Activated T-cell treated with anti-CD3 and anti-CD28 coated beads, Interleukin-2, amount 50 U/mL, for 72 hours (primary cell): ENCODE data around the gene KCNQ1. TPM values are rescaled to one million over a fixed set of nuclear protein-coding genes. Genes with fewer than 3 reads are reported as not detected.
A peak's percentile ranks its signal among the peaks of the same experiment; 100 is the strongest.

Experiments used
- ATAC-seq, 2 donors: fragments of 150-1000 bp; cut with Tn5 transposase; replicated peaks in 1 of 2; 2 replicates each; pipeline ENCODE4 v1.10.0; 2021; ENCODE audit warnings: moderate library complexity in 2 of 2, mild to moderate bottlenecking in 1 of 2
- DNase-seq, 2 donors: peaks; one replicate each; pipeline ENCODE4 v3.0.0; 2021 to 2022; ENCODE audit warnings: mixed read lengths in 1 of 2
- H3K27ac Mint-ChIP-seq: one replicate; pipeline ENCODE4 v1.8.0; 2022; ENCODE audit warnings: mild to moderate bottlenecking, moderate library complexity, mixed read lengths
- H3K27me3 Mint-ChIP-seq: one replicate; pipeline ENCODE4 v1.8.0; 2022; ENCODE audit warnings: low read depth, mixed read lengths
- H3K36me3 Mint-ChIP-seq, 2 donors: one replicate each; pipeline ENCODE4 v1.8.0; 2022; ENCODE audit warnings: mixed read lengths in 2 of 2, mild to moderate bottlenecking in 1 of 2; ENCODE audit not compliant: insufficient read depth in 2 of 2
- H3K4me1 Mint-ChIP-seq: one replicate; pipeline ENCODE4 v1.8.0; 2022; ENCODE audit warnings: low read depth, mixed read lengths
- H3K4me3 Mint-ChIP-seq, 2 donors: one replicate each; pipeline ENCODE4 v1.8.0; 2022; ENCODE audit warnings: mild to moderate bottlenecking in 2 of 2, mixed read lengths in 2 of 2, moderate library complexity in 2 of 2
- H3K9me3 Mint-ChIP-seq, 2 donors: one replicate each; pipeline ENCODE4 v1.8.0; 2022; ENCODE audit warnings: mixed read lengths in 2 of 2
- total RNA-seq, 2 donors: library from RNA; stranded (reverse); gene quantifications; one replicate each; pipeline ENCODE4 v1.2.3, GENCODE V29; 2022

The KCNQ1 gene
- total RNA-seq, 2 donors from 2014 or later = 11.4 TPM

GRCh38 chr11:2434506-2435255 is 10.1 kb upstream of the KCNQ1 start:
- no peak for DNase-seq
- no peaks in the 10 kb centered on the region for H3K27me3 Mint-ChIP-seq
- H3K9me3 Mint-ChIP-seq = peaks cover 2% of the 10 kb centered on the region in 2 donors
- no peak overlapping the region for H3K4me3 Mint-ChIP-seq
- H3K27ac Mint-ChIP-seq = no peak overlapping the region
- no peaks in the 10 kb centered on the region for H3K36me3 Mint-ChIP-seq
- no peaks in the 10 kb centered on the region for H3K4me1 Mint-ChIP-seq
- ATAC-seq = no peak

GRCh38 chr11:2435288-2436012 is 9.4 kb upstream of the KCNQ1 start:
- Mint-ChIP-seq H3K4me1 (no peaks in the 10 kb centered on the region), H3K36me3 (no peaks in the 10 kb centered on the region), H3K27me3 (no peaks in the 10 kb centered on the region), H3K9me3 (peaks cover 2% of the 10 kb centered on the region in 2 donors), H3K27ac (no peak overlapping the region), H3K4me3 (no peak overlapping the region)
- DNase-seq (no peak), ATAC-seq (no peak)

- Mint-ChIP-seq H3K4me1 (no peaks in the 10 kb centered on the region), H3K27ac (no peak overlapping the region), H3K4me3 (no peak overlapping the region), H3K36me3 (no peaks in the 10 kb centered on the region), H3K27me3 (no peaks in the 10 kb centered on the region), H3K9me3 (no peaks in the 10 kb centered on the region)
- no peak for DNase-seq
- ATAC-seq = no peak
Measured at GRCh38 chr11:2436013-2436520, 8.7 kb upstream of the KCNQ1 start.

GRCh38 chr11:2436521-2437031 is 8.2 kb upstream of the KCNQ1 start:
- no peak overlapping the region for H3K4me3 Mint-ChIP-seq
- DNase-seq = no peak
- no peaks in the 10 kb centered on the region for H3K27me3 Mint-ChIP-seq
- no peak overlapping the region for H3K27ac Mint-ChIP-seq
- no peaks in the 10 kb centered on the region for H3K4me1 Mint-ChIP-seq
- H3K36me3 Mint-ChIP-seq = no peaks in the 10 kb centered on the region
- no peaks in the 10 kb centered on the region for H3K9me3 Mint-ChIP-seq
- ATAC-seq = no peak

- no peak for DNase-seq
- no peak overlapping the region for H3K27ac Mint-ChIP-seq
- H3K9me3 Mint-ChIP-seq = no peaks in the 10 kb centered on the region
- peaks cover under 1% of the 10 kb centered on the region for H3K4me1 Mint-ChIP-seq
- H3K36me3 Mint-ChIP-seq = no peaks in the 10 kb centered on the region
- no peak overlapping the region for H3K4me3 Mint-ChIP-seq
- no peaks in the 10 kb centered on the region for H3K27me3 Mint-ChIP-seq
- no peak for ATAC-seq
Measured at GRCh38 chr11:2437516-2437915, 7.3 kb upstream of the KCNQ1 start.

GRCh38 chr11:2439820-2440219 is 5.0 kb upstream of the KCNQ1 start:
- Mint-ChIP-seq H3K27me3 (peaks cover 6% of the 10 kb centered on the region), H3K36me3 (no peaks in the 10 kb centered on the region), H3K4me3 (no peak overlapping the region), H3K4me1 (peaks cover 12% of the 10 kb centered on the region), H3K27ac (no peak overlapping the region), H3K9me3 (no peaks in the 10 kb centered on the region)
- DNase-seq = no peak
- no peak for ATAC-seq

- no peak for DNase-seq
- no peak for ATAC-seq
- Mint-ChIP-seq H3K9me3 (no peaks in the 10 kb centered on the region), H3K27me3 (peaks cover 6% of the 10 kb centered on the region), H3K4me3 (no peak overlapping the region), H3K36me3 (no peaks in the 10 kb centered on the region), H3K27ac (no peak overlapping the region), H3K4me1 (peaks cover 12% of the 10 kb centered on the region)
Measured at GRCh38 chr11:2440646-2441045, 4.2 kb upstream of the KCNQ1 start.

GRCh38 chr11:2441171-2441570 is 3.6 kb upstream of the KCNQ1 start:
- no peak overlapping the region for H3K4me3 Mint-ChIP-seq
- peaks cover 6% of the 10 kb centered on the region for H3K27me3 Mint-ChIP-seq
- ATAC-seq (no peak), DNase-seq (no peak)
- H3K9me3 Mint-ChIP-seq = no peaks in the 10 kb centered on the region
- no peak overlapping the region for H3K27ac Mint-ChIP-seq
- peaks cover 16% of the 10 kb centered on the region for H3K4me1 Mint-ChIP-seq
- H3K36me3 Mint-ChIP-seq = no peaks in the 10 kb centered on the region

GRCh38 chr11:2442589-2442988 is 2.2 kb upstream of the KCNQ1 start:
- H3K9me3 Mint-ChIP-seq = no peaks in the 10 kb centered on the region
- DNase-seq = no peak
- H3K27me3 Mint-ChIP-seq = peaks cover 6% of the 10 kb centered on the region
- no peak overlapping the region for H3K4me3 Mint-ChIP-seq
- ATAC-seq = no peak
- H3K36me3 Mint-ChIP-seq = no peaks in the 10 kb centered on the region
- H3K27ac Mint-ChIP-seq = no peak overlapping the region
- H3K4me1 Mint-ChIP-seq = peaks cover 29% of the 10 kb centered on the region

GRCh38 chr11:2443406-2443805 is 1.4 kb upstream of the KCNQ1 start:
- H3K9me3 Mint-ChIP-seq = no peaks in the 10 kb centered on the region
- DNase-seq (no peak), ATAC-seq (no peak)
- H3K27ac Mint-ChIP-seq = no peak overlapping the region
- peak overlapping the region; percentile 6 to 67 for H3K4me3 Mint-ChIP-seq
- H3K27me3 Mint-ChIP-seq = peaks cover 6% of the 10 kb centered on the region
- H3K36me3 Mint-ChIP-seq = no peaks in the 10 kb centered on the region
- H3K4me1 Mint-ChIP-seq = peaks cover 34% of the 10 kb centered on the region

- Mint-ChIP-seq H3K4me1 (peaks cover 34% of the 10 kb centered on the region), H3K27ac (no peak within 1 kb of the TSS), H3K4me3 (peak within 1 kb of the TSS; percentile 91 to 93), H3K9me3 (no peaks in the 10 kb centered on the region), H3K36me3 (no peaks in the 10 kb centered on the region), H3K27me3 (peaks cover 6% of the 10 kb centered on the region)
- peak; percentile 79 to 81 for DNase-seq
- peak; percentile 40 to 46 for ATAC-seq
Measured at GRCh38 chr11:2443881-2444820, 657 bp upstream of the KCNQ1 start, which contains the start of gene TRPM5. Gene TRPM5, minus strand, starts transcription at chr11:2444514. Its CDS starts 21,478 bp downstream, at chr11:2423036.

- ATAC-seq = no peak
- DNase-seq = peak in 1 of 2 donors; percentile 14
- no peak overlapping the region for H3K27ac Mint-ChIP-seq
Measured at GRCh38 chr11:2445746-2446551, 1.1 kb downstream of the KCNQ1 start.

More at GRCh38 chr11:2445746-2446551, 1.1 kb downstream of the KCNQ1 start:
- H3K9me3 Mint-ChIP-seq = no peaks in the 10 kb centered on the region
- peaks cover 6% of the 10 kb centered on the region for H3K27me3 Mint-ChIP-seq
- H3K4me1 Mint-ChIP-seq = peaks cover 34% of the 10 kb centered on the region
- H3K36me3 Mint-ChIP-seq = no peaks in the 10 kb centered on the region
- H3K4me3 Mint-ChIP-seq = peak overlapping the region; percentile 91 to 93
